ENCODE results near the gene LDLRAD3. TPM values are rescaled to one million over a fixed set of nuclear protein-coding genes. Genes with fewer than 3 reads are reported as not detected.

Gene LDLRAD3
- polyA plus RNA-seq, 3 donors, result 7.3 to 14.1 (median 10.4) TPM

GRCh38 chr11:36116161-36116560 is 172.3 kb downstream of the LDLRAD3 start:
- no peak for TF ChIP-seq CTCF (IDR thresholded peaks at IDR 0.05)
- Mint-ChIP-seq H3K9me3 (peaks cover 6 to 16% (median 14%) of the 10 kb centered on the region in 7 donors), H3K27ac (no peak overlapping the region), H3K4me1 (no peaks in the 10 kb centered on the region), H3K4me3 (no peak overlapping the region), H3K27me3 (ENCODE audit: low read depth in 3 of 3) (peaks cover 0 to 1% (median 0%) of the 10 kb centered on the region in 3 donors), H3K36me3 (peaks cover 11 to 47% of the 10 kb centered on the region in 2 donors)
- intact Hi-C loops (cut with micrococcal nuclease), result no loop called here
- no peak overlapping the region for H3K4me2 ChIP-seq (replicated peaks; ENCODE audit: extremely low read depth, low read length, poor library complexity, severe bottlenecking)
- peaks cover 0 to 13% of the 10 kb centered on the region in 2 donors for H3K36me3 ChIP-seq (replicated peaks in 1 of 2; ENCODE audit: control insufficient read depth in 1 of 2, insufficient read depth in 2 of 2, low read length in 2 of 2)
- H2AFZ ChIP-seq (ENCODE audit: insufficient read depth, low read depth, low read length, poor library complexity, severe bottlenecking), result no peak overlapping the region
- WGBS (ENCODE audit: insufficient coverage), result no CpG with 5 or more reads among the region's 6 CpGs
- H4K20me1 ChIP-seq (ENCODE audit: insufficient read depth, low read length), result no peaks in the 10 kb centered on the region
- no peaks in the 10 kb centered on the region for H3K4me1 ChIP-seq (ENCODE audit: control insufficient read depth in 1 of 2, insufficient read depth in 2 of 2, low read length in 2 of 2)
- H3K27ac ChIP-seq (ENCODE audit: low read depth in 1 of 2, low read length in 2 of 2), result no peak overlapping the region
- no peaks in the 10 kb centered on the region for H3K27me3 ChIP-seq (ENCODE audit: control insufficient read depth in 2 of 2, insufficient read depth in 2 of 2, low read length in 2 of 2)
- peaks cover 0 to 14% of the 10 kb centered on the region in 2 donors for H3K9me3 ChIP-seq (replicated peaks in 1 of 2; ENCODE audit: control insufficient read depth in 1 of 2, insufficient read depth in 1 of 2, low read length in 2 of 2)
- no peaks in the 10 kb centered on the region for H3K79me2 ChIP-seq (ENCODE audit: insufficient read depth, low read length)
- H3K4me3 ChIP-seq (replicated peaks in 1 of 3; ENCODE audit: low read depth in 2 of 3, low read length in 3 of 3), result no peak overlapping the region
- H3K9ac ChIP-seq (ENCODE audit: insufficient read depth, low read length, poor library complexity, severe bottlenecking), result no peak overlapping the region
- no peak for DNase-seq

- no peak overlapping the region for H3K4me3 Mint-ChIP-seq
- no peak overlapping the region for H2AFZ ChIP-seq (ENCODE audit: insufficient read depth, low read depth, low read length, poor library complexity, severe bottlenecking)
- H3K79me2 ChIP-seq (ENCODE audit: insufficient read depth, low read length), result no peaks in the 10 kb centered on the region
- no peaks in the 10 kb centered on the region for H3K27me3 ChIP-seq (ENCODE audit: control insufficient read depth in 2 of 2, insufficient read depth in 2 of 2, low read length in 2 of 2)
- peaks cover 8 to 33% of the 10 kb centered on the region in 2 donors for H3K36me3 Mint-ChIP-seq
- 100% methylated on average over 1 of the region's 2 CpGs for WGBS (ENCODE audit: insufficient coverage)
- H4K20me1 ChIP-seq (ENCODE audit: insufficient read depth, low read length), result no peaks in the 10 kb centered on the region
- TF ChIP-seq CTCF (IDR thresholded peaks at IDR 0.05), result no peak
- no peaks in the 10 kb centered on the region for H3K4me1 ChIP-seq (ENCODE audit: control insufficient read depth in 1 of 2, insufficient read depth in 2 of 2, low read length in 2 of 2)
- peaks cover 0 to 13% of the 10 kb centered on the region in 2 donors for H3K36me3 ChIP-seq (replicated peaks in 1 of 2; ENCODE audit: control insufficient read depth in 1 of 2, insufficient read depth in 2 of 2, low read length in 2 of 2)
- no peak overlapping the region for H3K9ac ChIP-seq (ENCODE audit: insufficient read depth, low read length, poor library complexity, severe bottlenecking)
- no peak overlapping the region for H3K4me2 ChIP-seq (replicated peaks; ENCODE audit: extremely low read depth, low read length, poor library complexity, severe bottlenecking)
- H3K9me3 ChIP-seq (replicated peaks in 1 of 2; ENCODE audit: control insufficient read depth in 1 of 2, insufficient read depth in 1 of 2, low read length in 2 of 2), result peaks cover 0 to 13% of the 10 kb centered on the region in 2 donors
- H3K27me3 Mint-ChIP-seq (ENCODE audit: low read depth in 3 of 3), result peaks cover 0 to 1% (median 0%) of the 10 kb centered on the region in 3 donors
- H3K4me1 Mint-ChIP-seq, result no peaks in the 10 kb centered on the region
- H3K4me3 ChIP-seq (replicated peaks in 1 of 3; ENCODE audit: low read depth in 2 of 3, low read length in 3 of 3), result no peak overlapping the region
- no peak for DNase-seq
- H3K9me3 Mint-ChIP-seq, result peaks cover 4 to 14% (median 9%) of the 10 kb centered on the region in 7 donors
- H3K27ac ChIP-seq (ENCODE audit: low read depth in 1 of 2, low read length in 2 of 2), result no peak overlapping the region
- intact Hi-C loops (cut with micrococcal nuclease), result no loop called here
- H3K27ac Mint-ChIP-seq, result no peak overlapping the region
Observed at GRCh38 chr11:36118084-36118483, 174.2 kb downstream of the LDLRAD3 start.
